ENCODE data around the gene WDR43. TPM values are rescaled to one million over a fixed set of nuclear protein-coding genes. Genes with fewer than 3 reads are reported as not detected.

WDR43 gene, protein sequence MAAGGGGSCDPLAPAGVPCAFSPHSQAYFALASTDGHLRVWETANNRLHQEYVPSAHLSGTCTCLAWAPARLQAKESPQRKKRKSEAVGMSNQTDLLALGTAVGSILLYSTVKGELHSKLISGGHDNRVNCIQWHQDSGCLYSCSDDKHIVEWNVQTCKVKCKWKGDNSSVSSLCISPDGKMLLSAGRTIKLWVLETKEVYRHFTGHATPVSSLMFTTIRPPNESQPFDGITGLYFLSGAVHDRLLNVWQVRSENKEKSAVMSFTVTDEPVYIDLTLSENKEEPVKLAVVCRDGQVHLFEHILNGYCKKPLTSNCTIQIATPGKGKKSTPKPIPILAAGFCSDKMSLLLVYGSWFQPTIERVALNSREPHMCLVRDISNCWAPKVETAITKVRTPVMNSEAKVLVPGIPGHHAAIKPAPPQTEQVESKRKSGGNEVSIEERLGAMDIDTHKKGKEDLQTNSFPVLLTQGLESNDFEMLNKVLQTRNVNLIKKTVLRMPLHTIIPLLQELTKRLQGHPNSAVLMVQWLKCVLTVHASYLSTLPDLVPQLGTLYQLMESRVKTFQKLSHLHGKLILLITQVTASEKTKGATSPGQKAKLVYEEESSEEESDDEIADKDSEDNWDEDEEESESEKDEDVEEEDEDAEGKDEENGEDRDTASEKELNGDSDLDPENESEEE
- 90.6 and 116 TPM in 2 replicates for total RNA-seq

GRCh38 chr2:28894470-28895188, at the start of gene WDR43:
WDR43 (plus strand) TSS chr2:28894667; CDS start chr2:28894699, 32 bp downstream.

GRCh38 chr2:28870146-28870891, 24.1 kb upstream of the WDR43 start, which contains the start of gene TRMT61B:
TRMT61B (minus strand) TSS chr2:28870309; CDS start chr2:28870277, 32 bp downstream.

DNA sequence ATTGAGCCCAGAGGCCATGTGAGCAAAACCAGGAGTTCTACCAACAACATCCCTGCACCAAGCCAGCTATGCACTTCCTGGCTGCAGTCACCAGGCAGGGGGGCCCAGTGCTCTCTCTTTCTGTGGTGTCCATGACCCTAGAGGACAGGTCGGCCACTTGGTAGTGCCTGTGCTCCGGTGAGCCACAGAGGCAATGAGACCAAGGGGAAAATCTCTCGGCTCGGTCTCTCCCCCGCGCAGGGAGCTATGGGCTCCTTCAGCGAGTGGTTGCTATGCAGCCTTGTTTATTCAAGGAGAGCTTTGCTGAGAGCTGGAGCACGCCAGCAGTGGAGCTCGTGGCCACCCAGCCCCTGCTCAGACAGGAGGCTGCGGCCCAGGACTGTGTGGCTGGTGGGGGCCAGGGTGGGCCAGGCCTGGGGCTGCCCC, 86.6 kb downstream of the WDR43 start, which contains the start of gene TOGARAM2:
Gene TOGARAM2, plus strand, starts transcription at position 283 of the 426 bp plus-strand sequence. CDS start 13,537 bp downstream, outside the sequence.

Other genes with a start within 250 kb of the WDR43 start
- gene PPP1CB, start 142.8 kb upstream of the WDR43 start, total RNA-seq = 304 and 317 TPM in 2 replicates
- gene SPDYA, start 83.8 kb upstream of the WDR43 start, total RNA-seq = 0.85 and 0.96 TPM in 2 replicates
- 9.2 and 18.1 TPM in 2 replicates for gene TRMT61B, start 24.4 kb upstream of the WDR43 start, total RNA-seq
- gene TOGARAM2, start 86.6 kb downstream of the WDR43 start, total RNA-seq = under 0.01 TPM in 1 of 2 replicates, not detected in the other
- not detected in 2 replicates for gene PCARE, start 179.9 kb downstream of the WDR43 start, total RNA-seq
- gene CLIP4, start 220.7 kb downstream of the WDR43 start, total RNA-seq = 84.1 and 109 TPM in 2 replicates

Measured in tracheal epithelial cell (primary cell).